ENCODE measurements around the gene RAD18.

RAD18 gene

DNA sequence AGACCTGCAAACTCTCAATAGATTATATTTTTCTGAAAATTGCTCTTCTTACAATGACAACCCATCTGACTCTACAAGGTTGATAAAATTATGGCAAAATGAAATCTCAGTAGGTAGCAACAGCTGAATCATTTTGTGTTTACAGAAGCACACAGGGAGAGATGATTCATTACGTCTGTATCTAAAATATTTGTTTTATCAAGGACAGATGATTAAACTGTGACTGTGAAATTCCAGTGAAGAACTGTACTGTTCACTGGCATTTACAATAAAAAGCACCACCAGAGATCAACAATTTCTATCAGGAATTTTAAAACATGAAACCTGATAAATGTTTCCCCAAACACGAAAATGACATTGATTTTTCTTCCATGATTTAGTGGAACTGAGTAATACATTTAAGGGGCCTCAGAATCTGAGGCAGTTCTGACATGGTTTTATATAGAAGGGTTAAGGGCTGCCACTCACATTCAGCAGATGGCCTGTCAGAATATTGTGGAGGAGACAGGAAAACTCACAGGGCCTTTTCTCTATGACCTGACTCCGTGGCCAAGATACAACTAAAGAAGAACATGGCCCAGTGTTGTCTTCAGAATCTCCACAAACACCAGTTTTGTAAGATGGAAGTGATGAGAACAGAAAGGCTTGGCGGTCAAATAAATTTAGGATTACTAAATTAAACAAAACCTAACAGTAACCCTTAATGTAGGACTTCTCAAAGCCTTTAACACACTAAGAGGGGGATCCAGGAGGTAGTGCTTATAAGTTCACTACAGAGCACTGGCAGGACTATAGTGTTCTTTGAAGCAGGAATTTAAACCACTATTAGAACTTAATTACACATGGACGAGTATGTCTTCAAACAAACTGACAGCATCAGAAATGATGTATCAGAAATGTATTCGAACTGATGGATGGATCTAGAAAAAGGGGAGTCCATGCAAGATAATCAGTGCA is 25.9 kb downstream of the RAD18 start:
- Histone ChIP-seq H3K9me3 (ENCODE audit: low read length) (no peaks in the 10 kb centered on the region), H3F3A (ENCODE audit: insufficient read depth, low read length) (no peaks in the 10 kb centered on the region), H3K9ac (ENCODE audit: low read length) (no peak overlapping the region), H3K9me2 (ENCODE audit: low read depth, low read length) (no peaks in the 10 kb centered on the region), H4K20me1 (ENCODE audit: insufficient read depth, low read length) (no peaks in the 10 kb centered on the region), H3K4me3 (ENCODE audit: low read depth, low read length, poor library complexity, severe bottlenecking) (no peak overlapping the region), H3K79me2 (ENCODE audit: insufficient read depth, low read length) (no peaks in the 10 kb centered on the region), H3K27me3 (ENCODE audit: insufficient read depth, low read length) (no peaks in the 10 kb centered on the region), H3K4me1 (ENCODE audit: insufficient read depth, low read length, severe bottlenecking) (no peaks in the 10 kb centered on the region), H3K4me2 (ENCODE audit: low read length) (no peak overlapping the region), H3K36me3 (ENCODE audit: insufficient read depth, low read length) (peaks cover 75% of the 10 kb centered on the region), H2AFZ (ENCODE audit: low read length) (no peak overlapping the region), H3K27ac (ENCODE audit: low read depth, low read length, poor library complexity, severe bottlenecking) (no peak overlapping the region)
- TF ChIP-seq EZH2 (IDR thresholded peaks at IDR 0.05; ENCODE audit: borderline replicate concordance, low read length), result no peak
- TF ChIP-seq, protein P1, sequence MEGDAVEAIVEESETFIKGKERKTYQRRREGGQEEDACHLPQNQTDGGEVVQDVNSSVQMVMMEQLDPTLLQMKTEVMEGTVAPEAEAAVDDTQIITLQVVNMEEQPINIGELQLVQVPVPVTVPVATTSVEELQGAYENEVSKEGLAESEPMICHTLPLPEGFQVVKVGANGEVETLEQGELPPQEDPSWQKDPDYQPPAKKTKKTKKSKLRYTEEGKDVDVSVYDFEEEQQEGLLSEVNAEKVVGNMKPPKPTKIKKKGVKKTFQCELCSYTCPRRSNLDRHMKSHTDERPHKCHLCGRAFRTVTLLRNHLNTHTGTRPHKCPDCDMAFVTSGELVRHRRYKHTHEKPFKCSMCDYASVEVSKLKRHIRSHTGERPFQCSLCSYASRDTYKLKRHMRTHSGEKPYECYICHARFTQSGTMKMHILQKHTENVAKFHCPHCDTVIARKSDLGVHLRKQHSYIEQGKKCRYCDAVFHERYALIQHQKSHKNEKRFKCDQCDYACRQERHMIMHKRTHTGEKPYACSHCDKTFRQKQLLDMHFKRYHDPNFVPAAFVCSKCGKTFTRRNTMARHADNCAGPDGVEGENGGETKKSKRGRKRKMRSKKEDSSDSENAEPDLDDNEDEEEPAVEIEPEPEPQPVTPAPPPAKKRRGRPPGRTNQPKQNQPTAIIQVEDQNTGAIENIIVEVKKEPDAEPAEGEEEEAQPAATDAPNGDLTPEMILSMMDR (IDR thresholded peaks at IDR 0.05; ENCODE audit: low read length), result no peak

DNA sequence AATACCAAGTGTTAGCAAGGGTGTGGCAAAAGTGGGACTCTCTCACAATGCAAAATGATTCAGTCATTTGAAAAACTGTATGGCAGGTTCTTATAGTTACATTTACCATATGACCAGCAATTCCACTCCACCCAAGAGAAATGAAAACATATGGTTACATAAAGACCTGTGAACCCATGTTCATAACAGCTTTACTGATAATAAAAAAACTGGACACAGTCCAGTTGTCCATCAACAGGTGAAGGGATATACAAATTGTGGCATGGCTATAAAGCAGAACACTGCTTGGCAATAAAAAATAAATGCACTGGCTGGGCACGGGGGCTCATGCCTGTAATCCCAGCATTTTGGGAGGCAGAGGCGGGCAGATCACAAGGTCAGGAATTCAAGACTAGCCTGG is 30.8 kb downstream of the RAD18 start:
- H2AFZ ChIP-seq (ENCODE audit: low read length), result no peak overlapping the region
- no peaks in the 10 kb centered on the region for H4K20me1 ChIP-seq (ENCODE audit: insufficient read depth, low read length)
- H3K27me3 ChIP-seq (ENCODE audit: insufficient read depth, low read length), result no peaks in the 10 kb centered on the region
- H3K27ac ChIP-seq (ENCODE audit: low read depth, low read length, poor library complexity, severe bottlenecking), result no peak overlapping the region
- H3K4me2 ChIP-seq (ENCODE audit: low read length), result no peak overlapping the region
- no peak overlapping the region for H3K4me3 ChIP-seq (ENCODE audit: low read depth, low read length, poor library complexity, severe bottlenecking)
- H3F3A ChIP-seq (ENCODE audit: insufficient read depth, low read length), result no peaks in the 10 kb centered on the region
- no peaks in the 10 kb centered on the region for H3K79me2 ChIP-seq (ENCODE audit: insufficient read depth, low read length)
- TF ChIP-seq EZH2 (IDR thresholded peaks at IDR 0.05; ENCODE audit: borderline replicate concordance, low read length), result no peak
- TF ChIP-seq, protein P1 (IDR thresholded peaks at IDR 0.05; ENCODE audit: low read length), result no peak
- H3K36me3 ChIP-seq (ENCODE audit: insufficient read depth, low read length), result peaks cover 49% of the 10 kb centered on the region
- H3K9me2 ChIP-seq (ENCODE audit: low read depth, low read length), result no peaks in the 10 kb centered on the region
- peaks cover 9% of the 10 kb centered on the region for H3K4me1 ChIP-seq (ENCODE audit: insufficient read depth, low read length, severe bottlenecking)
- H3K9ac ChIP-seq (ENCODE audit: low read length), result no peak overlapping the region
- H3K9me3 ChIP-seq (ENCODE audit: low read length), result no peaks in the 10 kb centered on the region

DNA sequence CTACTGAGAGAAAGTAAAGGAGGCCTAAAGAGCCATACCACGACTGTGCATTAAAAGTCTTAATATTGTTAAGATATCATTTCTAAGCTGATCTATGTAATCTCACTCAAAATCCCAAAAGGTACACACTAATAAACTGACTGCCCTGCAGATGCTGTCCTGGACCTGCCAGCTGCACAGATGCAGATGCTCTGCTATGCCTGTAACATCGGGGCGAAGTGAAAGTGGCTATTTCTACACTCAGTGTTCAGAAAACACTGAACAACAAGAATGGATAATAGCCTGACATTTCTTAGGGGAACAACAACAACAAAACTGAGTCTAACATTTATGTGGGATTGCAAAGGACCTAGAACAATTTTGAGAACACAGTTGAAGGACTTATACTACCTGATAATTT is 31.9 kb downstream of the RAD18 start:
- peaks cover 41% of the 10 kb centered on the region for H3K36me3 ChIP-seq (ENCODE audit: insufficient read depth, low read length)
- no peak overlapping the region for H2AFZ ChIP-seq (ENCODE audit: low read length)
- H3K9me3 ChIP-seq (ENCODE audit: low read length), result no peaks in the 10 kb centered on the region
- H3K4me3 ChIP-seq (ENCODE audit: low read depth, low read length, poor library complexity, severe bottlenecking), result peak overlapping the region; percentile 15
- TF ChIP-seq, protein P1 (IDR thresholded peaks at IDR 0.05; ENCODE audit: low read length), result no peak
- no peak for TF ChIP-seq EZH2 (IDR thresholded peaks at IDR 0.05; ENCODE audit: borderline replicate concordance, low read length)
- H3K27me3 ChIP-seq (ENCODE audit: insufficient read depth, low read length), result no peaks in the 10 kb centered on the region
- H3K9me2 ChIP-seq (ENCODE audit: low read depth, low read length), result no peaks in the 10 kb centered on the region
- H3K4me1 ChIP-seq (ENCODE audit: insufficient read depth, low read length, severe bottlenecking), result peaks cover 9% of the 10 kb centered on the region
- no peak overlapping the region for H3K27ac ChIP-seq (ENCODE audit: low read depth, low read length, poor library complexity, severe bottlenecking)
- peak overlapping the region; percentile 22; the same call in 1 of the 2 replicates for H3K9ac ChIP-seq (ENCODE audit: low read length)
- peak overlapping the region; percentile 57 for H3K4me2 ChIP-seq (ENCODE audit: low read length)
- no peaks in the 10 kb centered on the region for H3F3A ChIP-seq (ENCODE audit: insufficient read depth, low read length)
- H4K20me1 ChIP-seq (ENCODE audit: insufficient read depth, low read length), result no peaks in the 10 kb centered on the region
- no peaks in the 10 kb centered on the region for H3K79me2 ChIP-seq (ENCODE audit: insufficient read depth, low read length)

Measured in OCI-LY1 (cell line).